Esophagus squamous epithelium (tissue), 5 donors: ENCODE results near the gene ARID3A. TPM values are rescaled to one million over a fixed set of nuclear protein-coding genes. Genes with fewer than 3 reads are reported as not detected.

Experiments
- DNase-seq: peaks from one replicate; lab custom pipeline; 2025; lab: John Stamatoyannopoulos, UW
- H3K27ac ChIP-seq, 4 donors: fragments of 200-600 bp; sonication (generic); one replicate each; pipeline ENCODE4 v1.5.1; 2016 to 2019; ENCODE audit warnings: mild to moderate bottlenecking in 1 of 4
- H3K27me3 ChIP-seq, 4 donors: fragments of 200-600 bp; sonication (generic); 1 replicate in 3 of 4; 2 replicates in 1 of 4; pipeline versions ENCODE4 v1.5.1 to v1.6.0; 2017 to 2021; ENCODE audit warnings: antibody characterized with exemption in 1 of 4
- H3K36me3 ChIP-seq, 3 donors: fragments of 200-600 bp; sonication (generic); one replicate each; pipeline ENCODE4 v1.5.1; 2016 to 2019
- H3K4me1 ChIP-seq, 3 donors: fragments of 200-600 bp; sonication (generic); one replicate each; pipeline ENCODE4 v1.5.1; 2017 to 2019
- H3K4me3 ChIP-seq, 4 donors: fragments of 200-600 bp; sonication (generic); 1 replicate in 3 of 4; 2 replicates in 1 of 4; pipeline ENCODE4 v1.5.1; 2016 to 2019; ENCODE audit warnings: mild to moderate bottlenecking in 2 of 4, moderate library complexity in 1 of 4
- H3K9me3 ChIP-seq, 3 donors: fragments of 200-600 bp; sonication (generic); one replicate each; pipeline ENCODE4 v1.5.1; 2016 to 2019
- POLR2A ChIP-seq, 4 donors: fragments of 450-650 bp; IDR thresholded peaks; one replicate each; pipeline ENCODE4 v1.6.1; 2017; ENCODE audit warnings: antibody characterized with exemption in 4 of 4, mild to moderate bottlenecking in 4 of 4, moderate library complexity in 3 of 4
- WGBS, 2 donors: methylation state at CpG; one replicate each; pipeline ENCODE4 v1.1.5; 2018; 5-methylcytosine and 5-hydroxymethylcytosine counted together
- intact Hi-C: fragments of 100-400 bp; cut with DNase I; formaldehyde crosslinking; loops from one replicate; pipeline ENCODE4 v1.15.0; 2022
- total RNA-seq, 4 donors: library from RNA; depleted of rRNA; stranded (reverse); fragments of >200 nt; gene quantifications; one replicate each; pipeline ENCODE4 v1.1.0, GENCODE V29; 2016
- TF ChIP-seq, protein P1 (sequence below), 6 experiments: fragments of 450-650 bp in 4 of 6; fragments of 200-600 bp in 2 of 6; sonication (generic) in 2 of 6; IDR thresholded peaks; one replicate each; pipeline ENCODE4 v1.5.1; 2016 to 2019; ENCODE audit warnings: antibody characterized with exemption in 6 of 6, mild to moderate bottlenecking in 4 of 6, moderate library complexity in 4 of 6
- donor health status: DM: yes; HTN: yes; CAD: no.

ARID3A gene
- total RNA-seq, 4 donors from 2014 or later, result 3.0 to 6.6 (median 4.7) TPM

DNA sequence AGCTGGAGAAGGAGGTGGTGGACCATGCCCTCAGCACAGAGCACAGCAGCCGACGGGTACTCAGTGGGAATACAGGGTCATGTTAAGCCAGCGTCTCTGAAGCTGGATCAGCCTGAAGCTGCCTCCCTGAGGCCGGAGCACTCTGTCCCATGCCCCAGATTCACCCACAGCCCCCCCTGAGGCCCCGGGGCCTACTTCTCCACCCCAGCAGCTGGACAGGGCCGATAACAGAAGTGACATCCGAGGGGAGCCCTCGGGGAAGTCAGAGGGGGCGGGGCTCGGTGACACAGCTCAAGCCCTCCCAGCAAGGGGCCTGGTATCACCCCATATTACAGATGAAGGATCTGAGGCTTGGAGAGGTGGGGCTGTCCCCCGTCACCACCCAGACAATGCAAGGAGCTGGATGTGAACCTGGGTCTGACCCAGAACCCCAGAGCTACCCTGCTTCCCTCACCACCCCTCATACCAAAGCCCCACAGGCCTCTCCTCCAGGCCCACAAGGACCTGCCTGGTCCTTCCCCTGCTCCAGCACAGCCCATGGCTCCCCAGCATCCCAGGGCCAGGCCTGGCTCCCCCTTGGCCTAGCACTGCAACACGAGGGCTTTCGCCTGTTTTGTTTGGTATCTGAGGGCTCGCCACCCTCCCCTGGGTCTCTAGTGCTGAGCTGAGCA, 18.5 kb upstream of the ARID3A start:
- no peak for TF ChIP-seq POLR2A (IDR thresholded peaks at IDR 0.05)
- TF ChIP-seq, protein P1, sequence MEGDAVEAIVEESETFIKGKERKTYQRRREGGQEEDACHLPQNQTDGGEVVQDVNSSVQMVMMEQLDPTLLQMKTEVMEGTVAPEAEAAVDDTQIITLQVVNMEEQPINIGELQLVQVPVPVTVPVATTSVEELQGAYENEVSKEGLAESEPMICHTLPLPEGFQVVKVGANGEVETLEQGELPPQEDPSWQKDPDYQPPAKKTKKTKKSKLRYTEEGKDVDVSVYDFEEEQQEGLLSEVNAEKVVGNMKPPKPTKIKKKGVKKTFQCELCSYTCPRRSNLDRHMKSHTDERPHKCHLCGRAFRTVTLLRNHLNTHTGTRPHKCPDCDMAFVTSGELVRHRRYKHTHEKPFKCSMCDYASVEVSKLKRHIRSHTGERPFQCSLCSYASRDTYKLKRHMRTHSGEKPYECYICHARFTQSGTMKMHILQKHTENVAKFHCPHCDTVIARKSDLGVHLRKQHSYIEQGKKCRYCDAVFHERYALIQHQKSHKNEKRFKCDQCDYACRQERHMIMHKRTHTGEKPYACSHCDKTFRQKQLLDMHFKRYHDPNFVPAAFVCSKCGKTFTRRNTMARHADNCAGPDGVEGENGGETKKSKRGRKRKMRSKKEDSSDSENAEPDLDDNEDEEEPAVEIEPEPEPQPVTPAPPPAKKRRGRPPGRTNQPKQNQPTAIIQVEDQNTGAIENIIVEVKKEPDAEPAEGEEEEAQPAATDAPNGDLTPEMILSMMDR (IDR thresholded peaks at IDR 0.05), result no peak
- no peak for DNase-seq
- intact Hi-C loops, result no loop called here
- H3K4me3 ChIP-seq, result no peak overlapping the region
- WGBS, 2 donors, result no CpG with 5 or more reads among the region's 14 CpGs
- peaks cover 23 to 72% (median 32%) of the 10 kb centered on the region in 3 donors for H3K4me1 ChIP-seq
- no peaks in the 10 kb centered on the region for H3K27me3 ChIP-seq
- peaks cover 0 to 5% (median 0%) of the 10 kb centered on the region in 3 donors for H3K36me3 ChIP-seq
- peak overlapping the region; percentile 31 to 95 (median 63) for H3K27ac ChIP-seq
- H3K9me3 ChIP-seq, result no peaks in the 10 kb centered on the region

- H3K36me3 ChIP-seq, result no peaks in the 10 kb centered on the region
- DNase-seq, result no peak
- H3K27ac ChIP-seq, result peak overlapping the region; percentile 42 to 98 (median 96)
- H3K4me1 ChIP-seq, result peaks cover 25 to 62% (median 31%) of the 10 kb centered on the region in 3 donors
- H3K9me3 ChIP-seq, result no peaks in the 10 kb centered on the region
- TF ChIP-seq, protein P1 (IDR thresholded peaks at IDR 0.05), result no peak
- TF ChIP-seq POLR2A (IDR thresholded peaks at IDR 0.05), result no peak
- WGBS, 2 donors, result 93 to 96% methylated on average over 16 to 26 of the region's 54 CpGs
- intact Hi-C loops, result no loop called here
- peak overlapping the region in 3 of 4 donors; percentile 66 to 91 (median 80) for H3K4me3 ChIP-seq
- H3K27me3 ChIP-seq, result peaks cover 0 to 6% (median 0%) of the 10 kb centered on the region in 4 donors
Measured at GRCh38 chr19:911197-912033, 14.4 kb upstream of the ARID3A start.

DNA sequence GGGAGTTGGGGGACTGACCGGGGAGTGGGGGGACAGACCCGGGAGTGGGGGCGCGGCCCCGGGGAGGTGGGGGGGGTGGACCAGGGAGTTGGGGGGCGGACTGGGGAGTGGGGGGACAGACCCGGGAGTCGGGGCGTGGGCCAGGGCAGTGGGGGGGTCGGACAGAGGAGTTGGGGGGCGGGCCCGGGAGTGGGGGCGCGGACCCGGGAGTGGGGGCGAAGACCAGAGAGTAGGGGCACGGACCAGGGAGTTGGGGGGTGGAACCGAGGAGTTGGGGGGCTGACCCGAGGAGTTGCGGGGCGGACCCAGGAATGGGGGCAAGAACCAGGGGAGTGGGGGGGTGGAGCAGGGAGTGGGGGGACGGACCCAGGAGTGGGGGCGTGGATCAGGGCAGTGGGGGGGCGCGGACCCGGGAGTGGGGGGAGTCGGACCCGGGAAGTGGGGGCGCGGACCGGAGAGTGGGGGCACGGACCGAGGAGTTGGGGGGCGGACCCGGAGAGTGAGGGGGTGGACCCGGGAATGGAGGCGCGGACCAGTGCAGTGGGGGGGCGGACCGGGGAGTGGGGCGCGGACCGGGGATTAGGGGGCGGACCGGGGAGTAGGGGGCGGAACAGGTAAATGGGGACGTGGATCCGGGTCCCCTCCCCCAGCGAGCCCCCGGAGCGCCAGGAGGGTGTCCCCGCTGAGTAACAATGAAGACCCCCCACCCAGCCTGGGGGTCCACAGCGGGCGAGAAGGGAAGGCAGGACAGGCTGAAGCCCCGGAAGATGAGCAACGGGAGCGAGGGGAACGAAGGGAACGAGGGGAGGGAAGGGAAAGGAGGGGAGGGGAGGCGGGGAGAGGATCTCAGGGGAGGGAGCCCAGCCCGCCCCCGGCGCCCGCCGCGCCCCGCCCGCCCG, 13.4 kb upstream of the ARID3A start:
- Histone ChIP-seq H3K27me3 (peaks cover 2 to 16% (median 7%) of the 10 kb centered on the region in 4 donors), H3K27ac (peak overlapping the region; percentile 96 to 99 (median 98)), H3K9me3 (no peaks in the 10 kb centered on the region), H3K4me1 (peaks cover 28 to 65% (median 35%) of the 10 kb centered on the region in 3 donors), H3K4me3 (peak overlapping the region; percentile 66 to 97 (median 86)), H3K36me3 (no peaks in the 10 kb centered on the region)
- 0 to 1% methylated on average over 14 to 20 of the region's 69 CpGs for WGBS, 2 donors
- TF ChIP-seq, protein P1 (IDR thresholded peaks at IDR 0.05), result no peak
- TF ChIP-seq POLR2A (IDR thresholded peaks at IDR 0.05), result no peak
- DNase-seq, result no peak
- intact Hi-C loops, result no loop called here

DNA sequence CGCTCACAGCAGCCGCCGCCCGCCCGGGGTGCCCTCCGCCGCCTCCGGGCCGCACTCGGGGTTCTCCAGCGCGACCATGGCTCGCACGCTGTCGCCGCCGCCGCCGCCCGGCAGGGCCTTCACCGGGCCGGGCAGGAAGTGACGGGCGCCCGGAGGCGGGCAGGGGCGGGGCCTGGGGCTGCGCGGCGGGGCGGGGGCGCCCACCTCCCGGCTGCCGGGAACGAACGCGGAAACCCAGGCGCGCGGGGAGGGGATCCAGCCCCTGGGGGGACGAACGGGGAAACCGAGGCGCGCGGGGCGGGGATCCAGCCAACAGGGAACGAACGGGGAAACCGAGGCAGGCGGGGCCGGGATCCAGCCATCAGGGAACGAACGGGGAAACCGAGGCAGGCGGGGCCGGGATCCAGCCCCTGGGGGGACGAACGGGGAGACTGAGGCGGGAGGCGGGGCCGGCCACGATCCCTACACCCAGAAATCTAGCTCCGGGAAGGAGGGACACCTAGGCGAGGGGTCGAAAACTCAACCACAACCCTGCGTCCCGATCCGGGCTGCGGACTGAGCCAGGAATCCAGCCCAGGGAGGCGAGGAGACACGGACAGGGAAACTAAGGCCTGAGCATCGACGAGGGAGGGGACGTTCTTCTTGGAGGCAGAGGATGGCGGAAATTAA, 12.6 kb upstream of the ARID3A start, which contains the start of gene R3HDM4:
TSS of gene R3HDM4 (minus strand) at position 140 of the 669 bp plus-strand sequence. CDS start at position 78, 62 bp downstream.
- peak in 2 of 4 donors; percentile 28 to 79 for TF ChIP-seq POLR2A (IDR thresholded peaks at IDR 0.05)
- TF ChIP-seq, protein P1 (IDR thresholded peaks at IDR 0.05), result no peak
- no peak for DNase-seq
- intact Hi-C loops, result no loop called here
- WGBS, 2 donors, result 0 to 1% methylated on average over 5 to 25 of the region's 76 CpGs
- peak within 1 kb of the TSS; percentile 66 to 97 (median 86) for H3K4me3 ChIP-seq
- H3K4me1 ChIP-seq, result peaks cover 35 to 66% (median 43%) of the 10 kb centered on the region in 3 donors
- H3K27me3 ChIP-seq, result peaks cover 10 to 24% (median 14%) of the 10 kb centered on the region in 4 donors
- H3K9me3 ChIP-seq, result no peaks in the 10 kb centered on the region
- H3K27ac ChIP-seq, result peak within 1 kb of the TSS; percentile 96 to 99 (median 98)
- H3K36me3 ChIP-seq, result no peaks in the 10 kb centered on the region
